NB4 (cell line): Measurements from ENCODE around the gene CC2D1A.
"Not testable (repeated sequence)": the region's sequence is repeated elsewhere in the genome, so short reads cannot be mapped to it uniquely, and the experiment has no call there.

Experiments
- DNase-seq: peaks from one replicate; pipeline ENCODE4 v3.0.0; 2010; ENCODE audit warnings: low read depth
- H3K4me3 ChIP-seq: one replicate; pipeline ENCODE4 v1.5.1; 2011; ENCODE audit warnings: mild to moderate bottlenecking, low read depth, low read length, moderate library complexity
- CTCF ChIP-seq: IDR thresholded peaks from one replicate; pipeline ENCODE4 v1.5.1; 2012; ENCODE audit warnings: low read depth, low read length
- MAX ChIP-seq: IDR thresholded peaks from 2 replicates; pipeline ENCODE4 v1.6.1; 2011; ENCODE audit warnings: low read depth, low read length
- MYC ChIP-seq: IDR thresholded peaks from 2 replicates; pipeline ENCODE4 v1.6.1; 2011; ENCODE audit warnings: low read depth, low read length
- POLR2A ChIP-seq: IDR thresholded peaks from 2 replicates; pipeline ENCODE4 v1.6.1; 2011; ENCODE audit warnings: mild to moderate bottlenecking; ENCODE audit not compliant: insufficient read length; ENCODE audit errors: extremely low read depth

Gene CC2D1A

GRCh38 chr19:13964776-13965175, 58.8 kb downstream of the CC2D1A start:
- no peak for DNase-seq
- no peak overlapping the region for H3K4me3 ChIP-seq
- TF ChIP-seq MAX (no peak), CTCF (no peak), POLR2A (no peak), MYC (no peak)

- no peak for TF ChIP-seq MAX
- TF ChIP-seq CTCF, result no peak
- TF ChIP-seq MYC, result no peak
- TF ChIP-seq POLR2A, result no peak
- DNase-seq, result no peak
- H3K4me3 ChIP-seq, result no peak overlapping the region
These were observed 59.4 kb downstream of the CC2D1A start for GRCh38 chr19:13965377-13965896.

- TF ChIP-seq MAX (no peak), MYC (no peak), CTCF (no peak), POLR2A (no peak)
- H3K4me3 ChIP-seq, result no peak overlapping the region
- DNase-seq, result no peak
These were observed 60.1 kb downstream of the CC2D1A start for GRCh38 chr19:13965926-13966683.

- TF ChIP-seq MAX, result no peak
- H3K4me3 ChIP-seq, result no peak overlapping the region
- no peak for DNase-seq
These were observed 60.7 kb downstream of the CC2D1A start for GRCh38 chr19:13966684-13967128.

- not testable (repeated sequence) for DNase-seq, H3K4me3 ChIP-seq
These were observed 61.2 kb downstream of the CC2D1A start for GRCh38 chr19:13967206-13967605.

- TF ChIP-seq MYC (no peak), CTCF (no peak)
- H3K4me3 ChIP-seq, result no peak overlapping the region
- DNase-seq, result no peak
These were observed 62.5 kb downstream of the CC2D1A start for GRCh38 chr19:13968383-13968935.

- no peak for DNase-seq
- H3K4me3 ChIP-seq, result no peak overlapping the region
- TF ChIP-seq CTCF (no peak), MAX (no peak), MYC (no peak), POLR2A (no peak)
These were observed 63.0 kb downstream of the CC2D1A start for GRCh38 chr19:13968999-13969398.
